MV-4-11 (cell line): ENCODE data around the gene CFAP54.

ENCODE experiments used
- DNase-seq: peaks from one replicate; lab custom pipeline; 2025; lab: John Stamatoyannopoulos, UW

CFAP54 gene

DNA sequence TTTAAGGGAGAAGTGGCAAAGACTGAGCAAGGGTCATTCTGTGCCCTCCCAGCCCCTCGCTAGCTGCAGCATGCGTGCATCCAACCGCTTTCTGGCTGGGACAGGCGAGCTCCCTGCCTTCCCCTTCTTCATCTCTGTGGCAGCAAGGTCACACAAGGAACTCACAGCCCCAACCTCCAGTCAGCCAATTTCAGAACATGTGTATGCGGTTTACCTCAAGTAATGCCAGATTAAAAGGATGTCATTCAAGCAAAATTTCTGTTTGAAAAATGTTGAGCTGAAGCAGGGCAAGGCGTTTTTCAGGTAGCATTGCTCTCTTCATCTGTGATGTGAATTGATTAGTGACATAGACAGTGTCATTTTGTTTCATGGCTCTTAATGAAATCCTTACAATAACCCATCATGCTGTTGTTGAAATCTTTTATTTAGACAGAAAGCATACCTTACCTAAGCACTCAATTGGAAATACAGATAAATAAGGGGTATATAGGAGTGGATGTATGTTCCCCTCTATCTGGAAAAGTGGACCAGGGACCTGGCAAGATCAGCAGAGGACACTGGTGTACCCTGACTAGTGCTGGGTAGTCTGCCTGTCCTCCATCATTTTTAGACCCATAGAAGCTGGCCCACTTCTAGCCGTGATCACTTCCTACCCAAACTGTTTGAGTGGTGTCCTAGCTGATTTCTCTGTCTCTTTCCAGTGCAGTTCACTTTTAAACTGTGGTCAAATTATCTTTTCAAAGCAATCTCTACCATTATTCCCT lies 334.9 kb downstream of the CFAP54 start:
- DNase-seq, result no peak

DNA sequence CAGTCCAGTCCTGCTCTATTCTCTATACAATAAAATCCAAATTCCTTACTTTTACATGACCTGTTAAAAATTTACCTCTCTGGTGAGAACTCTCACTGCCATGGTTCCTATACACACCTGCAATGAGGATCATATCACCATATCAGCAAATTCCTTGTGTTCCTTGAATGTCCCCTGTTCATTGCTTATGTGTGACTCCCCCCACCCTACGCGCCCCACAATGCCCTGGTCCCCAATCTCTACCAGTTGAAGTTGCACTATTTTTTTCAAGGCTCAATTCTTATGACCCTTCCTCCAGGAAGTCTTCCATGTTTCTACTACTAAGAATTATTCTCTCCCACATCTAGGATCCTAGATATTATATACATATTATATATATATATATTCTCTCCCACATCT lies 335.5 kb downstream of the CFAP54 start:
- no peak for DNase-seq

DNA sequence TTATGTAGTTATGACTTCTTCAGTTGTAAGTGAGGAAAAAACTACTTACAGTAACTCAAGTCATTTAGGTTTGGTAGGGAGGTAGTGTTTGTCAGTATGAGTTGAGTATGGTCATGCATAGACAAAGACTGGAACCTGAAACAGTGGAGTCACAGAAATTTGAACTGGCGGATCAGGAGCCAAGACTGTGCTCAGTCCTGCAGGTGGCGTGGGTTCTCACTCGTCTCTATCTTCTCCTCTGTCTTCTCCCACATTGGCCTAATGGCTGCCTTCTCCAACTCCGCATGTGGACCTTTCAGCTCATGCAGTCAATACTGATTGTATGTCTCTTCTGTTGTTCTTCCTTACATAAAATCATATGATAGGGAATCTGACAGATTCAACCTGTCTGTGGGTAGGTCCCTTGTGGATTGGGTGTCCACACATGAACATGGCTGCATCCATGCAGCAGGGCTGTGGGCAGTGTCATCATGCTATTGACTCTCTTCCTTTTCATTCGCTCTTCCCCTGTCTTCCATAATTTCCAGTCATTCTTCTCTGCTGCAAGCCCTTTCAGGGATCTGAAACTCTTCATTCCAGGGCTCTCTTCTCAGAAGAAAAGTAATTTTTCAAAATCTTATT lies 338.9 kb downstream of the CFAP54 start:
- no peak for DNase-seq

DNA sequence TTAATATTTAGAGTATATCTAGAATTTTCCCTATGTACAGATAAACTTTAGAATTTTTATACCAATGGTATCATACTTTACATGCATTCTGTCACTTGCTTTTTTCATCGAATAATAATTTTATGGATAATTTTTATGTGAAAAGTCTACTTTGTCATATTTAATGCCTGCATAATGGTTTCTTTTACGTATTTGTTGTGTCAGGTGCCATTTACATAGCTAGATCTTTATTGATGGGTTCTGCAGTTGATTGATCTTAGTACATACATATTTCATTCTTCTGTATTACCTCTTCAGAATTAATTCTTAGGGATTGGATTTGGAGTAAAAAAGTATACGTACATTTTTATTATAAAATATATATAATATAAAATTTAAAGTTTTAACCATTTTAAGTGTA lies 340.0 kb downstream of the CFAP54 start:
- no peak for DNase-seq

DNA sequence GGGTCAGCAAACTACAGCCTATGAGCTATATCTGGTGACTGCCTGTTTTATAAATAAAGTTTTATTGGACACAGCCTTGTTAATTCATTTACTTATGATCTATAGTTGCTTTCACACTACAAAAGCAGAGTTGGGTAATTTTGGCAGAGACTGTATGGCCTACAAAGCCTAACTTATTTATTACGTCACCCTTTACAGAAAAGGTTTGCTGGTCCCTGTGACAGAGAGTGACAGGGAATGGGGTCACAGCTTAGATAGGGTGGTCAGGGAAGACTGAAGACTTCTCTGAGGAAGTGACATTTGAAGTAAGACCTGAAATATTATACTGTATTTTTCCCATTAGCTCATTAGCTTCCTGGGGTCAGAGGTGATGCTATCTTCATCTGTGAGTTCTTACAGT lies 342.0 kb downstream of the CFAP54 start:
- no peak for DNase-seq

DNA sequence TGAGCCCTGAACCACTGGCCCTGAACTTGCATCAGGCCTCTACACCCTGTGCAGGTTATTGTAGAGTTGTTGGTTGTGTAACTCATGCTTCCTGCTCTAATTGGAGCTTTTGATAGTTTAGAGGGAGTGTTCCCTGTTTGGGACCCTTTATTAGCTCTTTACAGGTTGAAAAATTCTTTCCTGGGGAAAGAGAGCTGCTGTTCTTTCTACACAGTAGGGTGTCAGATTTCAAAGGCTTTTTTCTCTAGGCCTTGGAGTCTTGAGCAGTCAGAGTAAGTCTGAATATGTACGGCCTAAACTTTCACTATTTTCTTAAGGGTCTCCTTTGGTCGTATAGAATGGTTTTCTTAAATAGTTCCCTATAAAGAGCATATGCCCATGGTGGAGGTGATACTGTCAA lies 356.9 kb downstream of the CFAP54 start:
- DNase-seq, result no peak

DNA sequence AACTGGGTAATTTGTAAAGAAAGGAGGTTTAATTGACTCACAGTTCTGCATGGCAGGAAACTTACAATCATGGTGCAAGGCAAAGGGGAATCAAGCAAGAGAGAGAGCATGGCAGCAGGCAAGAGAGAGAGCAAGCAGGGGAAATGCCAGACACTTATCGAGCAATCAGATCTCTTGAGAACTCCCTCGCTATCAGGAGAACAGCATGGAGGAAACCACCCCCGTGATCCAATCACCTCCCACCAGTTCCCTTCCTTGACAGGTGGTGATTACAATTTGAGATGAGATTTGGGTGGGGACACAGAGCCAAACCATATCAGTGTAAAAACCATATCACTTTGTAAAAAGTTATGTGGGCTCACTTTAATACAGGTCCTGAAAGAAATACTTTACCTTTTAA lies 361.3 kb downstream of the CFAP54 start:
- DNase-seq, result no peak

DNA sequence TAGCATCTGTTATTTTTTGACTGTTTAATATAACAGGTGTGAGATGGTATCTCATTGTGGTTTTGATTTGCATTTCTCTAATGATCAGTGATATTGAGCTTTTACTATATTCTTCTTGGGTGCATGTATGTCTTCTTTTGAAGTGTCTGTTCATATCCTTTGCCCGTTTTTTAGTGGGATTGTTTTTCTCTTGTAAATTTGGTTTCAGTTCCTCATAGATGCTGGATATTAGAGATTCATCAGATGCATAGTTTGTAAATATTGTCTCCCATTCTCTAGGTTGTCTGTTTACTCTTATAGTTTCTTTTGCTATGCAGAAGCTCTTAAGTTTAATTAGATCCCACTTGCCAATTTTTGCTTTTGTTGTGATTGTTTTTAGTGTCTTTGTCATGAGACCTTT lies 368.8 kb downstream of the CFAP54 start:
- no peak for DNase-seq

DNA sequence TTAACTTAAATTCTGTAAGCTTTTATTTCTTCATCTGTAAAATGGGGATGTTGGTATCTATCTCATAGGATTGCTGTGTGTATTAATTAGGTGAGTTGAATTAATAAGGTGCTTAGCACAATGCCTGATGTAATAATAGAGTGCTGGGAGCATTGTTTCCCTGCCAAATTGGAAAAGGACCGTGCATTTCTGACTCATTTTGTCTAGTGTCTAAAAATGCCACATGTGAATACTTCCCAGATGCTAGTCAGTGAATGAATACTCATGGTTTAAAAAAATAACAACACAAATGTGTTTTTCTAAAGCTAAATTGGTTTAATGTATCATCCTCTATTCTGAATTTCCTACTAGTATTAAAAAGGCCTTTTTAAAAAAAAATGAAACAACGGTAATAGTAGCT lies 372.3 kb downstream of the CFAP54 start:
- no peak for DNase-seq

DNA sequence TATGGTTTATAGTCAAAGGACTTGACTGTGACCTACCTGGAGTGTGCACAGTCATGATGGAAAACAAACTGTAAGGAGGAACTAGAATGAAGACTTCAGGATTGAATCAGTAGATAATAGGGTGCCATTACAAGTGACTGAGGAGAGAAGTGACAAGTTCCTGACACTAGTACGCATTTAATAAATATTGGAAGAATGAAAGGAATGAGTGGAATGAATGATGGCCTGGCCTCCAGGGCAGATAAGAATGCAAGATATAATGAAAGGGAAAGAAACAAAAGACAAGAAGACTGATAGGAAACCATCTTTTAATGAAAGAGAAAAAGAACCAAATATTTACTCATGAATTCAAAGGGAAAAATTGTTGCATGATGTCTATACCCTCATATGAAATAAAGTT lies 372.9 kb downstream of the CFAP54 start:
- DNase-seq, result no peak

DNA sequence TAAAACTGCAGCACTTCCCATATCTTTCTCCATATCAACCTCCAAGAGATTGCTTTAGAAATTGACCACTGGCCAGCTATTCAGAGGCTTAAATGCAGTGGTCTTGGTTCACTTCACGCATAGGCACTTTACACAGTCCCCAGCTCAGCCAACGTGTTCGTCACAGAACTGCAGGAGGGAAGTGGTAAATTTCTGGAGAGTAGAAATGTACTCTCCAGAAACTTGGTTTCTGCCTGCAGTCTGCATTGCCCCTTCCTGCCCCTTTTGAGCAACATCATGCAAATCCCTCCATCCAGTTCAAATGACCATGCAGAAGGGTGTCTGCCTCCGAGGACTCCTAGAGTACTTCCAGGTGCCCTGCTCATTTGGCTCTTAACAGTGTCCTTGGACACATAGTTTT lies 375.0 kb downstream of the CFAP54 start:
- DNase-seq, result no peak

DNA sequence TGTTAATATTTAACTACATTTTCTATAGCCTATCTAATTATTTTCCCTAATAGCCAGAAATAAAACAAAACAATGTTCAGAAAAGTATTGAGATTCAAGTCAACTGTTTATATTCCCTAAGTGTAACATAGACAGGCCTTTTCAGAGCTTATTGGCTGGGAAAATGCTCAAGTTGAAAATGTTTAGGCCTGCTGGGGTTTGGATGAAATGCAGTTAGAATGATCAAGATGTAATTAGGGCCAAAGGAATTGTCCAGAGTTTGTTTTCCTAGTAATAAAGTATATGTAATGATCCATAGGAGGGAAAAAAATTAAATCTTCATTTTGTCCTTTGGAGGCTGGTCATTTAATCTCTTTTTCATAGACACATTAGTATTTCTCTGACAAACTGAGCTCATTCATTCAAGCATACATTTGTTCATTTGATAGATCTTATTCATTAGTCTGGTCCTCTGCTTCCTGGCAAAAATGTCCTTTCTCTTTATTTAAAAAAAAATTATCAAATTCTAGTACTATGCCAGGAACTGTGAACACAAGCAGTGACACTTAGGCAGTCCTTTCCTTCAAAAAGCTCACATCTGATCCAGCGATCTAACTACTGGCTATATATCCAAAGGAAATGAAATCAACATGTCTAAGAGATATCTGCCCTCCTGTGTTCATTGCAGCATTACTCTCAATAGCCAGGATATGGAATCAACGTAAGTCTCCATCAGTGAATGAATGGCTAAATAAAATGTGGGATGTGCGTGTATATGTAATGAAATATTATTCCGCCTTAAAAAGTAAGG lies 377.6 kb downstream of the CFAP54 start:
- DNase-seq, result no peak

DNA sequence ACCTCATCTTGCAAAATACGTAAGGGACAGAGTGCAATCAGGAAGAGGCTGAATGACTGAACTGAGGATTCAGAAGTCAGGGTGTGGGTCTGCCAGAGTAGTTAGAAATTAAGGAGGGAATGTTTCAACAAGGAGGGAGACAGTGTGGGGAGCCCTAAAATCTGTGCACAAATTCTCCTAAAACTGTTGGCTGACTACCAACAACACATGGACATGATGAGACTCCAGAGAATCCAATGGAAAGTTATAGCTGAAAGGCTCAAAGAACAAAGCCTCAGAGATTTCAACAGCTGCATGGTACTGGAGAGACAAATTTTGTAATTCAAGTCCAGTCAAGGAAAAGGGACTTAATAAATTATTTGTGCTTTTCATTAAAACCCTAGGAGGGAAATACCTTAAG lies 381.6 kb downstream of the CFAP54 start:
- no peak for DNase-seq

DNA sequence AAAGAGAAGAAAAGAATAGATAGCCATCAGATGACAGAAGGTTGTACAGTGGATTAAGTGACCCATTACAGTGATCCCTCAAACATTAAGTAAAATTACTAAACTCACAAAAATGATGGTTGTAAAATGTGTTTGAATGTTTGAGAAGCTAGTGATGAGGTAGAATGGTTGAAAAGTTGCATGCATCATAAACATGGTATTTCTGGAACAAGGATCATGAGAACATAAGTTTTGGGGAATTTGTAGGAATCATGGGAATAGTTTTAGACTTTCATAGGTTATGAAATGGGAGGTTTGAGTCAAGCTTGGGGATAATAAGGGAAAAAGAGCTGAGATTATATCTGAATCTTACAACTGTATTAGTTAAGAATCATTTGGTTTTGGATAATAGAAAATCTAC lies 383.6 kb downstream of the CFAP54 start:
- DNase-seq, result no peak

DNA sequence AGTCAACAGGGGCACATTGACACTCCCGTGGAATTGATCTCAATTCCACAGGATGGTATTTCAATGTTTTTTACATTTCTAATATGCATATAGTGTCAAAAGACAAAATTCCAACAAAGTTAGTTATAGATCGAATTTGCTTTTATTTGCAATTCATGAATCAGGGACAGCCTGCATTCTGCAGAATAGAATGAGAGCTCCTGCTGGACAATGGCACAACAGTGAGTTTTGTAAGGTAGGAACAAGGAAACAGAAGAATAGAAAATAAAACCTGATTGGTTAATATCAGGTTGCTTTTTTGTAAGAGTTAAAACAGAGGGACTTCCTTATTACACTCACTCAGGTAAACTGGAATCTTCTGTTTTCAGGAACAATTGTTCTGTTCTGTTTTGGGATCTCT lies 384.8 kb downstream of the CFAP54 start:
- no peak for DNase-seq

DNA sequence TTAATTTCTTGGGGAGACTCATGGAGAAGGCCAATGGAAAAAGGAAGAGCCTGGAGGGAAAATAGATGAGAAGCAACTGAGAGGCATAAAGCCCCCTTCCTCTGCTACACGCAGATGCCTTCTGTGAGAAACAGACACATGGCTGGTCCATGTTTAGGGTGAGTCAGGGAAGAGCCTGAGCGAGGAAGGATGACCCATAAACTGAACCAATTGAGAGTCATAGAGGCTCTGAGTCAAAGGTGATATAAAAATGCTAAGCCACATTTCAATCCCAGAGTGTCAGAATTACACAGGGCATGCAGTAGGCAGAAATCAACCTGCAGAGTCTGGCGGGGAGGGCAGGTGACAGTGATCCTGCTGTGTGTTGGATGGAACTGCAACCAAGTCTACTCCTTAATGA lies 387.6 kb downstream of the CFAP54 start:
- DNase-seq, result no peak

DNA sequence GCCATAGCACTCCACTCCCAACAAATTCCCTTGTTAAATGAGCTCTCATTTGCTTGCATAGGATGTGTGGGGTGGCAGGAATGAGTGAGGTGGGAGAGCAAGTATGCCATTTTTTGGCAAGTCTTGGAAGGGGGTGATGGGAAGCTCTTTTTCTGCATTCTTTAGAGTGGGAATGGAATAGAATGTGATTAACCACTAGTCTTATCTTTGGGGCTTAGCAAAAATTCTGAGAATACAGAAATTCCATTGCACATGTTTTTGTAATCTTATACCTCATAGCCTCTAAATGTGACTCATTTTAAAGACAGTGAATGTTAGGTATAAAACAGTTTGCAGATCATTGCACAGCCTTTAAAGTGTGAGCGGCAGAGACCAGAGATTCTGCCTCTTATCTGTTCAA lies 389.3 kb downstream of the CFAP54 start:
- DNase-seq, result no peak

DNA sequence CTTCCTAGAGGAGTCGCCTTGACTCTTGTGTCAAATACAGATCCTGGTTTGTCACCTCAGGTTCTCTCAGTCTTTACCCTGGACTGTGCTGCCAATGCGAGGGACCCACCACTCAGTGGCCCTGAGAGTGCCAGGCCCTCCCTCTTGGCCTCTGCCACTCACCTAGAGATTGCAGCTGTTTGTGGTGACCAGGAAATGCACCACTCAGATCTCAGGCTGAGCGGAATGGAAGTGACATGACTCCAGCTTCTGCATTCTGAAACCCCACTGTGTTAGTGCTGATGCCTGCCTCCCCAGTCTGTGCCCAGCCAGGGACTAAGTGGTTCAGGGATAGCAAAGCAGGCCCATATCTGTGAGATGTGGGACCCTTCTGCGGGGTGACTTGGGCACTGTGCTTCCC lies 389.9 kb downstream of the CFAP54 start:
- DNase-seq, result no peak

DNA sequence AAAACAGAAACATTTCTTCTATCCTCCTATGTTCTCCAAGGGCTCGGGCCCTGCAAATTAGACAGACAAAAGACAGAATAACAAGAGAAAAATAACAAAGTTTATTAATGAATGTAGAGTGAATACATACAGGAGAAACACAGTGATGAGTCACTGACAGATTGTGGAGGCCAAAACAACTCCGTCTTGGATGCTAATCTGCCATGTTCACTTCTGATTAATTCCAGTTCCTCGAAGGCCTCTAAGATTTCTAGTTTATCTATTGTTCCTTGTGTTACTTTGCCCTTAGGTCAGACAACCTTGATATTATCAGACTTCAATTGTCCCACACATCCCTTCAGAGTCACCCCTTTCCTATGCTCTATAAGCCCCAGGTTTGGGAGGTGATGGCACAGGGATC lies 390.8 kb downstream of the CFAP54 start:
- no peak for DNase-seq

DNA sequence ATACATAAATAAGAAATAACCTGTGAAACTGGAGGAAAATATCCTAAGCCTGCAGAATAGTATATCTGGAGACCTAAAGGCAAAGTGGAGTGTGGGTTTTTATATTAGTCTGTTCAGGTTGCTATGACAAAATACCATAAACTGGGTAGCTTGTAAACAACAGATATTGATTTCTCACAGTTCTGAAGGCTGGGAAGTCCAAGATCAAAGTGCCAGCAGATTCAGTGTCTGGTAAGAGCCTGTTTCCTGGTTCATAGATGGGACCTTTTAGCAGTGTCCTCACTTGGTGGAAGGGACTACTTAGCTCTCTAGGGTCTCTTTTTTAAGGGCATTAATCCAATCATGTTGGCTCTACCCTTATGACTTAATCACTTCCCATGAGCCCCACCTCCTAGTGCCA lies 392.2 kb downstream of the CFAP54 start:
- no peak for DNase-seq

DNA sequence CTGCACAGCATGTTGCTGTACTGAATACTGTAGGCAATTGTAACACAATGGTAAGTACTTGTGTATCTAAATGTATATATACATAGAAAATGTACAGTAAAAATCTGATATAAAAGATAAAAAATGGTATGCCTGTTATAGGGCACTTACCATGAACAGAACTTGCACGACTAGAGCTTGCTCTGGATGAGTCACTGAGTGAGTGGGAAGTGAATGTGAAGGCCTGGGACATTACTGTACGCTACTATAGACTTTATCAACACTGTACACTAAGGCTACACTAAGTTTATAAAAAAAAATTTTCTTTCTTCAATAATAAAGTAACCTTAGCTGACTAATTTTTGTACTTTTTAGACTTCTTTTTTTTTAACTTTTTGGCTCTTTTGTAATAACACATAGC lies 393.5 kb downstream of the CFAP54 start:
- DNase-seq, result peak; percentile 24

DNA sequence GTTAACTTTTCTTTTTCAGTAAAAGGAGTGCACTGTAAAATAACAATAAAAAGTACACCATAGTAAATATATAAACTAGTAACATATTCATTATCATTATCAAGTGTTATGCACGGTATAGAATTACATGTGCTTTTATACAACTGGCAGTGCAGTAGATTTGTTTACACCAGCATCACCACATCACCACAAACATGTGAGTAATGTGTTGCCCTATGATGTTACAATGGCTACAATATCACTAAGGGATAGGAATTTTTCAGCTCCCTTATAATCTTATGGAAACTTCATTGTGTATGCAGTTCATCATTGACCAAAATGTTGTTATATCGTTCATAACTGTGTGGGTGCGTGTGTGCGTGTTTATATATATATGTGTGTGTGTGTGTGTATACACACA lies 394.2 kb downstream of the CFAP54 start:
- no peak for DNase-seq

DNA sequence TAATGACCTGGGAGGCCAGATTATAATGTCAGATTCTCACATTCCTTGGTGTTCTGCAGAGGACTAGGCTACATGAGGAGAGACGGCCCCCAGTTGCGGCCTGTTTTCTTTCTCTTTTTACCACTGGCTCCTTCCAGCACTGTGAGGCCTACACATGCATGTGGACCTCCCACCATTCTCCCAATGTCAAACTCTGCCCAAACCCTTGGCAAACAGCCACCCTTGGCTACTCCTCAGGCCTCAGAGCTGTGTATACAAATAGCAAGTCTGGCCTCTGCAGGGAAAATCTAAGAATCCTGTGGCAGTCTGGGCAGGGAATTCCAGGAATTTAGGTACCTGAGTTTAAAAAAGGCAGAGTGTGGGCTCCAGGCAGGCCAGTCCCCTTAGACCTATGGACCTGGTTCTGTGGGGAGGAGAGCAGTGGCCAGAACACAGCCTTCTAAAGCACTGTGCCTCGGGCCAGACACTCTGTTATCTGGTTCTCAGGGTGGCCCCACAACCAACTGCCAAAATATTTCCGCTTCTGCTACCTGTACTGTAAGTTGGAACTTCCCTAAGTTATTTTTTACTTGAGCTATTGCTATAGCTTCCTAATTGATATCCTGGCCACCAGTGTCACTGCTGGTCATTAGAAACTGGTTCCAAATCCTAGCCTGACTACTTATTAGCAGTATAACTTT lies 397.8 kb downstream of the CFAP54 start:
- no peak for DNase-seq
